G401.6 (cell line): ENCODE measurements around the gene UIMC1.
"Not testable (repeated sequence)": the region's sequence is repeated elsewhere in the genome, so short reads cannot be mapped to it uniquely, and the experiment has no call there.

Experiments used
- FAIRE-seq: peaks from 2 replicates; lab custom pipeline; 2012; peaks lifted over from hg19 to GRCh38; lab: Jason Lieb, UNC

Gene UIMC1

DNA sequence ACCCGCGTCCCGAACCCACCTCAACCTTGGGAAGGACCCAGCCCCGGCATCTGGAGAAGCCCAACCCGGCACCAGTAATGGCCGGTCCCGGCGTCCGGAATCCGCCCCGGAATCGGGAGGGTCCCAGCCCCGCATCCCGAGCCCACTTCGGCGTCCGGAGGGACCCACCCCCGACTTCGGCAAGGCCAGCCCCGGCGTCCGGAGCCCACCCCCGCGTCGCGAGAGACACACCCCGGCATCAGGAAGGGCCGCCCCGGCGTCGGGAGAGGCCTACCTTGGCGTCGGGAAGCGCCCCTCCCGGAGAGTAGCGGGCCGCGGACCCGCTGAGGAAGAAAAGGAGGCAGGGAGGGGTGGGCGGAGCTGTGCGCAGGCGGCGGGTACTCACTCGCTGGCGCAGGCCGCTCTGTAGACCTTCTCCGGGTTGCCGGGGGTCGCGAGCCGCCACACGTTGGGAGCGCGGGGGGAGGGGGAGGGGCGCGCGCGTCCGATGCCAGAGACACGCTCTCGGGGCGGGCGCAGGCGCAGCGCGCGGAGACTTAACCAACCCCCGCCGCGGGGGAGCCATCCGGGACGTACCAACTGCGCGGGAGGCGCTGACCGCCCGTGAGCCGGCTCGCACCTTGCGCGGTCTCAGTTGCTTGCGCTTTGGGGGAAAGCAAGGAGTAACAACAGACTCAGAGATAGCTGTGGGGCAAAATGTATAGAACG lies at the start of gene UIMC1:
Gene UIMC1, minus strand, starts transcription at position 515 of the 708 bp plus-strand sequence. CDS start 24,164 bp downstream, outside the sequence.
- no peak for FAIRE-seq

DNA sequence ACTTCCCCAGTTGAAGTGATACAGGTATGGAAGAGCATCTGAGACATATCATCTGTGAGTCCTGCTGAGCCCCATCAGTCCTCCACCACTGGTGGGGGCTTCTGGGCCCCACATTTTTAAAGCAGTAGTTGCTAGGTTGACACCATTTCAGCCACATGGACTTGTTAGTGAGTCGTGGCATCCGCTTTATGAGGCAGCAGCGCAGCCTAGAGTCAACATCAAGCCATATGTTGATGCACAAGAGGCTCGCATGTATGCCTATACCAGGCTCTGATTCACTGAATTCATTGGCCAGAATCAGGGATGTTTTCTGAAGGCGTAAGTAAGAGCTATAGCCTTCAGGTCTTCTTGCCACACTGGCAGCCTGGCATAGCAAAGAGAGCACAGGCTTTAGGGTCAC lies 42.7 kb upstream of the UIMC1 start:
- FAIRE-seq: no peak

DNA sequence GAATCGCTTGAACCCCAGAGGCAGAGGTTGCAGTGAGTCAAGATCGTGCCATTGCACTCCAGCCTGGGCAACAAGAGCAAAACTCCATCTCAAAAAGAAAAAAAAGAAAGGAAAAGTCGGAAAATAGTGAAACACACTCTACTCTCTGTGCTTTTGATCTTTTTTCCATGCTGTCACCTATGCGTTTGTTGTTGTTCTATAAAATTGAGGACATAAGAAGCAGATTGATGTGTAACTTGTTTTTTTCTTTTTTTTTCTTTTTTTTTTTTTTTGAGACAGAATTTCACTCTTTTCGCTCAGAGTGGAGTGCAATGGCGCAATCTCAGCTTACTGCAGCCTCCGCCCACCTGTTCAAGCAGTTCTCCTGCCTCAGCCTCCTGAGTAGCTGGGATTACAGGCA lies 42.0 kb upstream of the UIMC1 start:
- FAIRE-seq: not testable (repeated sequence)

DNA sequence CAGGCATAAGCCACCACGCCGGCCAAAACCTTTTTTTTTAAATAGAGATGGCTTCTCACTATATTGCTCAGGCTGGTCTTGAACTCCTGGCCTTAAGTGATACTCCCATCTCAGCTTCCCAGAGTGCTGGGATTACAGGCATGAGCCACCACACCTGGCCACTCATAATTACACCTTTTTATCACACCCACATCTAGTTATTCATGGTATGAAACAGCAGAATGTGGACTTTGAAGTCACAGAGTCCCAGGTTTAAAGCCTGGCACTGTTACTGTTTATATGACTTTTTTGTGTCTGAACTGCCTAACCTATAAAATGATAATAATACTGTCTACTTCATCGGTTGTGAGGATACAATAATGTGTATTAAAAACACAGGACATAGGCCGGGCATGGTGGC lies 39.1 kb upstream of the UIMC1 start:
- FAIRE-seq: no peak

DNA sequence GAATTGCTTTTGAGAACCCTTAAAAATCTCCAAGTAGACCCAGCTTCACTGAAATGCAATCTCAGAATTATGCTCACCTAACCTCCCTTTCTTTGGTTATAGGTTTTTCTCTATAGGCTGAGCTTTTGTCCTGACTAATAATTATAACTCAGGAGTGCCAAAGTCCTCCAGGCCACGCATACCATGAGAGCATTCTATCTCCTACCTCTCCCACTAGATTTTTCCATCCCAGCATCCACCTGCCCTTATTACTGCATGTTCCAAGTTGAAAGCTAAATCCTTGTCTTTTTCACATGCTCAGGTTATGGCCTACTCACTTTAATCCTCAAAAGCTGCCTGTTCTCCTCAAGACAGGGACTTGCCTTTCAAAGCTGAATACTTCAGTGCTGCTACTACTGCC lies 38.1 kb upstream of the UIMC1 start:
- no peak for FAIRE-seq

DNA sequence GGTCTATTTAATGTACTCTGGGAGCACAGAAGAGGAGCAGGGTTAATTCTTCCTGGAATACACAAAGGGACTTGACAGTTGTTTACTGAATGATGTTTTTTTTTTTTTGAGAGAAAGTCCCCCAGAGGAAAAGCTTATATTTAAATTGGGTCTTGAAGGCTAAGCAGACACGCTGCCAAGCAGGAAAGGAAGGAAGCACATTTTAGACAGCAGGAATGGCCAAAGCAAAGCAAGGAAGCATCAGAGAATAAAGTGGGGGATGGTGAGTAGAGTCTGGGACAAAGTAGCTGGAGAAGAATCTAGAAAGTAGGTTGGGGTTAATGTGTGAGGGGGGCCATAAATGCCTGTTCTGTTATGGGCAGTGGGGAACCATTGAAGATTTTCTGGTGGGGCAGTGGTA lies 37.4 kb upstream of the UIMC1 start:
- FAIRE-seq: no peak

DNA sequence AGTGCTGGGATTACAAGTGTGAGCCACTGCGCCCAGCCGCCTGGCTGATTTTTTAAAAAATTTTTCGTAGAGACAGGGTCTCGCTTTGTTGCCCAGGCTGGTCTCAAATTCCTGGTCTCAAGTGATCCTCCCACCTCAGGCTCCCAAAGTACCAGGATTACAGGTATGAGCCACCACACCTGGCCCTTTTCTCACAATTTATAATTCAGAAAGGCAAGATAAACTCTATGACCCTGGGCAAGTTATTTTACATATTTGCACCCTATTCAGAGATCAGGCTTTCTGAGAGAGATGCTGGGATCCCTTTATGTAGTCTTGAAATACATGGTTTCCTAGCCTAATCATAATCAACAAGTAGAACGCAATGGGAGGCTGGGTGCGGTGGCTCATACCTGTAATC lies 36.5 kb upstream of the UIMC1 start:
- FAIRE-seq: no peak

DNA sequence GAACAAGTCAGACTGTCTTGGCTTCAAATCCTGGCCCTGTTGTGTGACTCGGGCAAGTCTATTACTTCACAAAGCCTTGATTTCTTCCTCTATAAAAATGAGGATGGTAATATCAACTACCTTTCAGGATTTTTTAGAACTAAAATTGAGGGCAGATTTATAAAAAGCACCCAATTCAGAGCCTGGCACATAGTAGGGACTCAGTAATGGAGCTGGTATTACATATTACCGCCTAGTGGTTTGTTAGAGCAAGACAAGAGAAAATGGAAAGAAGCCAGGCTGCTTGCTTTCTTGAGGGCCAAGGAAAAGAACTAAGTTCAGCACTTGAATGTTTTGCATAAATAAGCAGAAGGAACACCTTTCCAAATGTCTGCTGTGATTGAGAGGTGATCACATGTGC lies 35.4 kb upstream of the UIMC1 start:
- no peak for FAIRE-seq

DNA sequence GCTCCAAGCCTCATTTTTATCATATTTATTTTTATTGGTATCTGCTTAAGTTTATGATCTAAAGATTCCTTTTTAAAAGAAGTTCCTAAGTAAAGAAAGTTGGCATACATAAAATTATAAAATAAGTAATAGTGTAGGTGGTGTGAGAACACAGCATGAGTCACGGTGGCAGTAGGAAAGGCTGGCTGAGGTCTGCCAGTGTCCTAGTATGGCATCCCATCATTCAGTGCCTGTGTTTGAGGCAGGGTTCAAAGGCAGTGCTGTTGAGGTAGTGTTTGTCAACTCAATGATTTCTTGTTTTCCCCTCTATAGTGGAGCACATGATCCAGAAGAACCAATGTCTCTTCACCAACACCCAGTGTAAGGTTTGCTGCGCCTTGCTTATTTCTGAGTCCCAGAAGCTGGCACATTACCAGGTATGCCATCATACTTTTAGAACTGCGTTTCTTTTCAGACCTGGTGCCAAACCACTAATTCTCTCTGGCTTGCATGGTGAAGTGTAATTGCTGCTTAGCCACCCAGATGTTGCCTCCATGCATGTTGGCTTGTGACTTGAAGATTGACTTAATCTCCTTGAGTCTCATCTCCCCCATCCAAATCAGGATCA lies 34.3 kb upstream of the UIMC1 start:
- no peak for FAIRE-seq

DNA sequence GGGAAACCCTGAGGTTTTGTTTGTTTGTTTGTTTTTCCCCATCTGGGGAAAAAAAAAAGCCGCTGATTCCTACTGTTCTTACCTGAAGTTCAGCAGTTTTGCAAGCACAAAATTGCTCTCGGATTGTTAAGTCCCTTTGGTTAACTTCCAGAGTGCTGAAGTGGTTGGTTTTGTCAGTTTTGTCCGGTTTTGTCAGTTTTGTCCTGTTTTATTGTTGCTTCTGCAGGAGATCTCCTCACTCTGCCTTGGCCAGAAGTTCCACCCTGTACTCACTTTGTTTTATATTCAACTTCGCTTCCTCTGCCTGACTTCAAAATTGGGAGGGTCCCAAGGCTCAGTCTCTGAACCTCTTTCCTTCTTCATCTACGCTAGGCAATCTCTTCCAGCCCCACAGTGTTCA lies 30.3 kb upstream of the UIMC1 start:
- FAIRE-seq: no peak

DNA sequence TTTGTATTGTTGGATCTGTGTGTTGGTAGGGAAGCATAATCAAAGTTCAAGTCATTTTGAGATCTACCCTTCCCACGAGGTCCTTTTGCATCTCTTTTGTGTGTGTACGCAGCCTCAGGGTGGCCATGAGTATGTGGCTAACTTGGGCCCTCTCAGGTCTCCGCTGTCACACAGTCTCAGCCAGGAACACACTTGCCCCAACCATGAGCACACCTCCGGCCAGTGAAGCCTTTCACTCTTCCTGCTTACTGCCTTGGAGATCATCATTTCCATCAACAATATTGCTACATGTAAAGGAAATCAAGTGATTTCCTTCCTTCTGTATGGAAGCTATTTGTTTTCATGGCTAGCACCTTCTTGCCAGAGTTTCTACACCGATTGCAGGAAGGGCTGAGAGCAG lies 29.9 kb upstream of the UIMC1 start:
- FAIRE-seq: no peak

DNA sequence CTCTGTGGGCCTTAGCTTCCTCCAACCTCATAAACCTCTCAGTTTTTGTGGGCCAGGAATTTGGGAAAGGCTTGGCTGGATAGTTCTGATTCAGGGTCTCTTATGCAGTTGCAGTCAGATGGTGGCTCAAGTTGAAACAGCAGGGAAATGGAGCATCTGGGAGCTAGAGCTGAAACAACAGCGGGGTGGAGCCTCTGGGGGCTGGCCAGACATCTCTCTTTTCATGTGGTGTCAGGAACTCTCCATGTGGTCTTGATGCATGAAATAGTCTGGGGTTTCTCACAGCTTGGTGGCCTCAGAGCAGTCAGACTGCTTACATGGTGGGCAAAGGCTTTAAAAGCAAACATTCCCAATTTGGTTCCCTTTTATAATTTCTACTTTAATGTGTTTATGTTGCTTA lies 29.4 kb upstream of the UIMC1 start:
- FAIRE-seq: no peak

DNA sequence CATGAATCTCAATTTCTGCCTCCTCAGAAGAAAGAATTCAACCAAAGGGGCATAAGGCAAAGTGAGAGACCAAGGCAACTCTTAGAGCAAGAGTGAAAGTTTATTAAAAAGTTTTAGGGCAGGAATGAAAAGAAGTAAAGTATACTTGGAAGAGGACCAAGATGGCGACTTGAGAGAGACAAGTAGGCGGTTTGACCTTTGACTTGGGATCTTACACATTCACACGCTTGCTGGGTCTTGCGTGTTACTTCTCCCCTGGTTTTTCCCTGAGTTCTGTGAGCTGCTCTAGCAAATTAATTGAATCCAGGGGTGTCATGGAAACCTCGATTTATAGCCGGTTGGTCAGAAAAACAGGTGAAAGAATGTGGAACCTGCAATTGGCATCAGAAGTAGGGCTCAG lies 22.9 kb upstream of the UIMC1 start:
- FAIRE-seq: no peak

DNA sequence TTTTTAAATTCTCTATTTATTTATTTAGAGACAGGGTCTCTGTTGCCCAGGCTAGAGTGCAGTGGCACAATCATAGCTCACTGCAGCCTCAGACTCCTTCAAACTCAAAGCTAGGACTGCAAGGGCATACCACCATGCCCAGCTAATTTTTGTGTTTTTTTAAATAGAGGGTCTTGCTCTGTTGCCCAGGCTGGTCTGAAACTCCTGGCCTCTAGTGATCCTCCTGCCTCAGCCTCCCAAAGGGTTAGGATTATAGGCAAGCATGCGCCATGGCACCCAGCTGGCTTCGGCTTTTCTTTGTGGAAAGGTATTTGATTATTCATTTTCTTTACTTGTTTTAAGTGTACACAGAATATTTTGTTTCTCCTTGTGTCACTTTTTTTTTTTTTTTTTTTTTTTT lies 21.1 kb upstream of the UIMC1 start:
- no peak for FAIRE-seq

DNA sequence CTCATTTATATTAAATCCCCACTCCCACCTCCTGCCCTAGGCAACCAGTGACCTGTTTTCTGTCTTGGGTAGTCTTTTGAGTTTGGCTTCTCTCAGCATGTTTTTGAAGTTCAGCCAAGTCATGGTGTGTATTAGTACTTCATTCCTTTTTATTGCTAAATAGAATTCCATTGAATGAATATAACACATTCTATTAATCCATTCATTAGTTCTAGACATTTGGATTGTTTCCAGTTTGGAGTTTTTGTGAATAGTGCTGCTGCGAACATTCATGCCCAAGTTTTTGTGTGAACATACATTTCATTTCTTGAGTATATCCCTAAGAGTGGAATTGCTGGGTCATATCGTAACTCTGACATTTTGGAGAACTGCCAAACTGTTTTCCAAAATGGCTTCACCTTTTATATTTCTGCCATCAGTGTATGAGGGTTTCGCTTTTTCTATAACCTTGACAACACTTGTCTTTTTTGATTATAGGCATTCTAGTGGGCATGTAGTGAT lies 18.6 kb upstream of the UIMC1 start:
- no peak for FAIRE-seq

DNA sequence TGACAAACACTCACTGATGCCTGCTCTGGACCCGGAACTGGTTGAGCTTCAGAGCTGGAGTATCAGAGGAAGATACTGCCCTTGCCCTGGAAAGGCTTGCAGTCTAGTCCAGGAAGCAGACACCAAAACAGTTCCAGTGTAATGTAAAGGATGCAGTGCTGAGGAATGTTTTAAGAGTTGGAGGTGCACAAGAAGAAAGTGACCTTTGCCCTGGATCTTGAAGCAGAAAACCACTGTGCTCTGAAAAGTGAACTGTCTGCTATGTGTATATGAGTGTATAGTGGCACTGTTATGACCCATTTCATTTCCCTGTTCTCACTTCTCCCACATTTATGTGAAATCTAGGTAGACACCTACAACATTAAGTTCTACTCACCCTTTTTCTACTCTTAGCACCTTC lies 18.0 kb upstream of the UIMC1 start:
- no peak for FAIRE-seq

DNA sequence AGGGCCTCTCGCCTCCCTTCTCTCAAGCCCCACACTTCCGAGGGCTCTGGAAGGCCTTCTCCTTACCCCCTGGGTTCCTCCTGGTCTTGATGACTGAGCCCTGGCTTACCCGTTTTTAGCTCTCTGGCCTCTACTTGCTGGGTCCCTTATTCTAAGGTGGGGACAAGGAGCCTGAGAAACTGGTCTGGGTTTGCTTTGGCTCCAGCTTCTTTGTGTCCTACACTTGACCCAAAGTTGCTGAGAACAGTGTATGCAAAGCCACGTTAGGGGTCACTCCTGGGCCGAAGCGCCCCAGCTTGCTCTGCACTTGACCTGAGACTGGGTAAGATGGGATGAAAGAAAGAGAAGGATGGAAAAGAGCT lies 16.7 kb upstream of the UIMC1 start:
- no peak for FAIRE-seq

DNA sequence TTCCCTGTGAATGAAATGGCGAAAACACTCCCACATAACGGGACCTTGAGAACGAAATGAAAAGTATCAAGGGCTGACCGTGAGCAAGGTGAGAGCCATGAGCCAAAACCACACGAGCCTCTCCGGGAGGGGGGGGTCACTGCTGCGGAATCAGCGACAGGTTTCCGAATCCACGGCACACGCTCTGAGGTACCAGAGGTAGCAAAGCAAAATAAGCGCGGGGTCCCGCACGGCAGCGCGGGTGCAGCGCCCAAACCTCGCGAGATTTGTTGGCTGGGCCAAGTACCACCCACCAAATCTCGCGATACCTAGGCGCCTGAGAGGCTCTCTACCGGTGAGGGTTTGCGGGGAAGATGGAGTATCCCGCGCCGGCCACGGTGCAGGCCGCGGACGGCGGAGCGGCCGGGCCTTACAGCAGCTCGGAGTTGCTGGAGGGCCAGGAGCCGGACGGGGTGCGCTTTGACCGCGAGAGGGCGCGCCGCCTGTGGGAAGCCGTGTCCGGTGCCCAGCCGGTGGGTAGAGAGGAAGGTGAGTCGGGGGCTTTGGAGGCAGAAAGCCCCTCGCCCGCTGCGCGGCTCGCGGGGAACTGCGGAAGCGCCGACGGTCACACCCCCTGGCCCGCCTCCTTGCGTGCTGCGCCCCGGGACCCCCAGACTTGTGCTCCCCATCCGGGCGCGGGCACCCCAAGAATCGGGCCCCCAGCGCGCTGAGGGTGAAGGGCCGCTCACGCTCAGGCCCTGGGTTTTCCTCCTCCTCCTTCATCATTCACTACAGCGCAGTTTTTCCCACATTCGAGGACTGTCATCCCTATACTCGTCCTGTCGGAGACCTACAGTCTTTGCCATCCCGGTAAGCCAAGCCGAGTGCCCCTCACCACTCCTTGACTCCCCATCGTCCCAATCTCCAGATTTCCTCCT lies 16.1 kb upstream of the UIMC1 start, which contains the start of gene ZNF346:
Gene ZNF346, plus strand, starts transcription at position 311 of the 917 bp plus-strand sequence. Its CDS starts 43 bp downstream, at position 354.
- FAIRE-seq: no peak

DNA sequence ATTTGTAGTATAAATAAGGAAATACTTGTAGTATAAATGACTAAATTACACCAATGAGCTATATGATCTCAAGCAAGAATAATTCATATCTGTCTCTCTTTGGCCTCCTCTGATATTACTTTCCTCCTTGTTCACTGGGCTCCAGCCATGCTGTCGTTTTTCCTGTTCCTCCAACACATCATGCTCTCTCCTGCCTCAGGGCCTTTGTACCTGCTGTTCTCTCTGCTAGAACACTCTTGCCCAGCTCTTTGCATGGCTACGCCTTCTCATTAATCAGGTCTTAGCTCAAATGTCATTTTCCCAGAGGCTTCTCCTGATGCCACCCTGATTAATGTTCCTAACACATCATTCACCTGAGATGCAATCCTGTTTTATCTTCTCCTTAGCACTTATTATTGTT lies 13.5 kb upstream of the UIMC1 start:
- no peak for FAIRE-seq

DNA sequence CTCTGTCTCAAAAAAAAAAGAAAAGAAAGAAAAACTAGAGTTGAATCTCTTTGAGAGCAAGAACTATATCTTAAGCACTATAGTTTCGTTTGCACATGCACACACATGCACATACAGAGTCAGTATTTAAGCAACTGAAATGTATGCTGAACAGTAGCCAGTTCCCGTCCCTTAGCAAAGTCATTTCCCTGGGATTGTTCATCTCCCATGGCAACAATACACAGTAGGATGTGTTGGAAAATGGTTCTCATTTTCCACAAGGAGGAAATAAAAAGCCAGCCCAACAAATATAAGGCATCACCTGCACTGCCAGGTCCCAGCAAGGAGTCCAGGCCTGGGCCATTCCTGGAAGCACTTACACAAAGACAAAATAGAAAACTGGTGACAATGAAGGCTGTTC lies 11.8 kb upstream of the UIMC1 start:
- FAIRE-seq: no peak

DNA sequence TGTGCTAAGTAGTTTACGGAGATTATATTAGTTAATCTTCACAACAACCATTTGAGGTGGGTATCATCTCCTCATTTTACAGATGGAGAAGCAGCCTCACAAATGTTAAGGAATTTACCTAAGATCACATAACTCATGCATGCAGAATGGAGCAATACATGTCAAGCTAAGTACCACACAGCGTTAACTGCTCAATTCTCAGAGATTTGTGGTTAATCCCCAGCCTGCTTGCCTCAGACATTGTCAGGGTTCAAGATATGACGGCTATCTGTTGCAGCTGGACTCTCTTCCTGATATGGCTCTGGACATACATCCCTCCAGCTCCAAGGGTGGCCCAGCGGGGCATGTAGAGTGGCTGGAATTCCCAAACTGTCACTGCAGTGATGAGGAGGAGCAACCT lies 8.6 kb upstream of the UIMC1 start:
- no peak for FAIRE-seq

DNA sequence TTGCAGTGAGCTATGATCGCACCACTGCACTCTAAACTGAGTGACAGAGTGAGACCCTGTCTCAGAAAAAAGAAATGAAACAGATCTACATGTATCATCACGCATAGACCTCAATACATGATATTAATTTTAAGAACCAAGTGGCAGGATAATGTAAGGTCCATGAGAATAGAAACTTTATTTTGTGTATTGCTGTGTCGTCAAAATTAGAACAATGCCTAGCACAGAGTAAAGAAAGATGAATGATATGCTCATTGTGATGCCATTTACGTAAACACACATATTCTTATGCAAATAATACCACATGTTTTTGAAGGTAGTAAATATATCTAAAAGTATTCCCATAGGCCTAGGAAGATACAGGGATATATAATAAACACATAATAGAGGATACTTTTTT lies 3.6 kb upstream of the UIMC1 start:
- FAIRE-seq: no peak

DNA sequence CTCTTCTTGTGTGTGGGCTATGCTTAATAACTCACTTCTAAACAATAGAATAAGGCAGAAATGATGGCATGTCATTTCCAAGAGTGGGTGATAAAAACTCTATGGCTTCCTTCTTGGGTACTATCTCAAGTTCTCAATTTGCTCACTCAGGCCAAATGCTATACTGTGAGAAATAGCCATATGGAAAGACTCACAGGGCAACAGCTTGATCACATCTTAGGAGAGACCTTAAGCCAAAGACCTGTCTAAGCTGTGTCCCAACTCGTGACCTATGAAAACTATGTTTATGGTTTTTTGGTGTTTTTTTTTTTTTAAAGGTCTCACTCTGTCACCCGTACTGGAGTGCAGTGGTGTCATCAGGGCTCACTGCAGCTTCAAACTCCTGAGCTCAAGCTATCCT lies 2.1 kb upstream of the UIMC1 start:
- FAIRE-seq: no peak
